Heart left ventricle (tissue), 16 donors: ENCODE results near the gene GPRIN1. TPM values are rescaled to one million over a fixed set of nuclear protein-coding genes. Genes with fewer than 3 reads are reported as not detected.

Experiments used
- ATAC-seq, 4 donors: fragments of 200-7000 bp; cut with Tn5 transposase; one replicate each; pipeline ENCODE4 v1.9.1; 2020 to 2022; ENCODE audit warnings: moderate library complexity in 4 of 4, mild to moderate bottlenecking in 3 of 4, moderate number of reproducible peaks in 1 of 4
- DNase-seq, 5 donors: peaks; one replicate each; pipeline ENCODE4 v3.0.0-alpha.2; 2020
- H3K27ac ChIP-seq, 12 donors: fragments of 200-600 bp; sonication (generic) in 4 of 12; one replicate each; pipeline versions ENCODE4 v1.5.0 to v1.8.0; 2016 to 2022; ENCODE audit warnings: mild to moderate bottlenecking in 2 of 12
- H3K27me3 ChIP-seq, 9 donors: fragments of 200-600 bp; sonication (generic) in 2 of 9; one replicate each; pipeline versions ENCODE4 v1.5.1 to v1.8.0; 2016 to 2022; ENCODE audit warnings: mild to moderate bottlenecking in 3 of 9
- H3K36me3 ChIP-seq, 9 donors: fragments of 200-600 bp; sonication (generic) in 2 of 9; one replicate each; pipeline versions ENCODE4 v1.5.0 to v1.8.0; 2018 to 2022; ENCODE audit warnings: mild to moderate bottlenecking in 2 of 9
- H3K4me1 ChIP-seq, 12 donors: fragments of 200-600 bp; sonication (generic) in 4 of 12; one replicate each; pipeline versions ENCODE4 v1.5.0 to v1.8.0; 2016 to 2022; ENCODE audit warnings: mild to moderate bottlenecking in 3 of 12
- H3K4me3 ChIP-seq, 12 donors: fragments of 200-600 bp; sonication (generic) in 4 of 12; one replicate each; pipeline versions ENCODE4 v1.5.0 to v1.8.0; 2017 to 2022; ENCODE audit warnings: mild to moderate bottlenecking in 9 of 12, moderate library complexity in 4 of 12
- H3K9me3 ChIP-seq, 12 donors: fragments of 200-600 bp; sonication (generic) in 4 of 12; one replicate each; pipeline versions ENCODE4 v1.5.0 to v1.8.0; 2016 to 2022; ENCODE audit warnings: mild to moderate bottlenecking in 1 of 12
- CTCF ChIP-seq, 12 donors: fragments of 200-600 bp; sonication (generic) in 4 of 12; IDR thresholded peaks; one replicate each; pipeline versions ENCODE4 v1.5.0 to v1.8.0; 2018 to 2022; ENCODE audit warnings: antibody characterized with exemption in 12 of 12, mild to moderate bottlenecking in 5 of 12
- POLR2A ChIP-seq, 2 donors: fragments of 450-650 bp; IDR thresholded peaks; one replicate each; pipeline ENCODE4 v1.6.1; 2017; ENCODE audit warnings: antibody characterized with exemption in 2 of 2, mild to moderate bottlenecking in 2 of 2, moderate library complexity in 2 of 2
- WGBS, 4 donors: extraction: QIAGEN DNeasy Blood & Tissue Kit in 2 of 4; methylation state at CpG; one replicate each; pipeline versions ENCODE4 v1.1.5 to v1.1.7; 2013 to 2018; 5-methylcytosine and 5-hydroxymethylcytosine counted together
- intact Hi-C, 10 donors: fragments of 100-400 bp; cut with DNase I; formaldehyde crosslinking; loops; one replicate each; pipeline versions ENCODE4 v1.11.1 to v1.14.2; 2022
- polyA plus RNA-seq, 2 donors: library from polyadenylated mRNA; stranded (reverse); fragments of 200-250 nt; gene quantifications; one replicate each; pipeline ENCODE4 v1.2.3, GENCODE V29; 2013
- total RNA-seq, 9 donors: library from RNA; depleted of rRNA in 2 of 9; stranded (reverse); fragments of >200 nt in 2 of 9; fragmentation: NEBNext Ultra II Directional in 3 of 9; extraction: Animal tissue kit (Norgen Biotek cat#: 25700) in 3 of 9; gene quantifications; one replicate each; pipeline versions ENCODE4 v1.1.0 to v1.2.4, GENCODE V29; 2016 to 2023
- donor health status: ischemic (EF 13 %, LVEDD 7.1; RV severe dilation, severe dysfunction).
- donor health status: healthy with polysubstance abuse.
- donor health status: DM: no; HTN: yes; CAD: no.
- donor health status: DM: no; HTN: no; CAD: no.
- donor health status: ischemic (EF 25% LVEDD 6.9; RV normal size, moderate dysfunction).
- donor health status: ischemic (EF 25% LVEDD 5.7; RV mildly dilated, moderate dysfunction).
- donor health status: healthy.
- donor health status: DM: yes; HTN: yes; CAD: no.
- donor health status: ischemic (EF 35%, LVEDD 5.7; RV mildly dilated, moderate dysfunction).
- donor health status: nonischemic (EF 11% LVEDD 7.7; RV severe dilation, severe dysfunction).
- donor health status: DM: yes; HTN: yes; CAD: no.
- donor health status: PGD.
- donor health status: ischemic (EF 29% LVEDD 5.4; RV normal size, mild dysfunction).
- donor health status: nonischemic (EF 23%, LVEDD 6.1; RV moderate dilation, normal function).

Gene GPRIN1
- total and polyA plus RNA-seq, 11 donors, result 0.15 to 1.9 (median 0.36) TPM

- DNase-seq (no peak), ATAC-seq (no peak)
- 88 to 92% (median 91%) methylated on average over 12 to 18 of the region's 18 CpGs for WGBS, 4 donors
- no peaks in the 10 kb centered on the region for H3K9me3 ChIP-seq
- H3K4me1 ChIP-seq, result peaks cover 0 to 27% (median 7%) of the 10 kb centered on the region in 12 donors
- no peak for TF ChIP-seq CTCF (IDR thresholded peaks at IDR 0.05)
- no peak for TF ChIP-seq POLR2A (IDR thresholded peaks at IDR 0.05)
- no peak overlapping the region for H3K4me3 ChIP-seq
- H3K27ac ChIP-seq, result no peak overlapping the region
- H3K27me3 ChIP-seq, result no peaks in the 10 kb centered on the region
- intact Hi-C loops, result loop anchor here in 1 of 10 donors (10.0 kb wide), 1 partner anchor 239 kb away; the partner anchor contains the start of gene CLTB
- peaks cover 0 to 45% (median 26%) of the 10 kb centered on the region in 9 donors for H3K36me3 ChIP-seq
Measured at GRCh38 chr5:176653401-176654385, 43.7 kb upstream of the GPRIN1 start.

DNA sequence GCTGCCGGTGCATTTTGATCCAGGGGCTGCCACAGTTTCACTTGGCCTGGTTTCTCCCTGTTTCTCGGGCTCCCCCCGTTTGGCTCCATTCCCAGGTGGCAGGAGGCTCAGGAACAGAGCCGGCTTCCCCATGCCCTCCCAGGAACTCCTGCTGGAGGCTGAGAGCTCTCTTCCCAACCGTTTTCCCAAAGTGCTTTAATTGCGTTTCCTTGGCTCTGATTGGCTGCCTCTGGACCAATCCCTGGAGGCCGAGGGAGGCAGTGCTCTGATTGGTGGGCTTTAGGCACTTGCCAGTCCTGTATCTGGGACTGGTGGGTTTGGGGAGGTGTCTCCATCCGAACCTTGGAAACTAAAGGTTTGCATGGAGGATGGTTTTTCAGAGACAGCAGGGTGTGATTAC is 42.2 kb upstream of the GPRIN1 start:
- DNase-seq, result no peak
- Histone ChIP-seq H3K27ac (no peak overlapping the region), H3K27me3 (no peaks in the 10 kb centered on the region), H3K36me3 (peaks cover 0 to 40% (median 20%) of the 10 kb centered on the region in 9 donors), H3K9me3 (no peaks in the 10 kb centered on the region), H3K4me1 (peaks cover 0 to 25% (median 11%) of the 10 kb centered on the region in 12 donors), H3K4me3 (no peak overlapping the region)
- 71 to 76% (median 72%) methylated on average over 8 of the region's 8 CpGs for WGBS, 4 donors
- intact Hi-C loops, result loop anchor here in 1 of 10 donors (10.0 kb wide), 1 partner anchor 237 kb away; the partner anchor contains the start of gene CLTB
- ATAC-seq, result no peak
- TF ChIP-seq CTCF (IDR thresholded peaks at IDR 0.05) (no peak), POLR2A (IDR thresholded peaks at IDR 0.05) (no peak)

DNA sequence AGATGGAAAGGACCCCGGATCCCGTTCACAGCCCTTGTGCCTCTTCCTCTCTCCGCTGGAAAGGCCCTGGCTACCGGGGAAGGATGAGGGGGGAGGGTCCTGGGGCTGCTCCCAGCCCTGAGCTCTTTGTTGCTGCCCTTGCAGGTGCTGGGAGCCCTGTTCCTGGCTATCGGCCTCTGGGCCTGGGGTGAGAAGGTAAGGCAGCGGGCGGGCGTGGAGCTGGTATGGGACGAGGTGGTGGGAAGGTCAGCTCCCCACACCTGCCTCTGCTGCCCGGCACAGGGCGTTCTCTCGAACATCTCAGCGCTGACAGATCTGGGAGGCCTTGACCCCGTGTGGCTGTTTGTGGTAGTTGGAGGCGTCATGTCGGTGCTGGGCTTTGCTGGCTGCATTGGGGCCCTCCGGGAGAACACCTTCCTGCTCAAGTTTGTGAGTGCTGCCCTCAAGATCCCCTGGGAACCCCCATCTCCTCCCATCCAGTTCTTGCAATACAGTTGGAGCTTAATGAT is 41.6 kb upstream of the GPRIN1 start:
- no peak for DNase-seq
- no peak for ATAC-seq
- Histone ChIP-seq H3K36me3 (peaks cover 0 to 33% (median 20%) of the 10 kb centered on the region in 9 donors), H3K27me3 (no peaks in the 10 kb centered on the region), H3K9me3 (no peaks in the 10 kb centered on the region), H3K27ac (no peak overlapping the region), H3K4me3 (no peak overlapping the region), H3K4me1 (peaks cover 0 to 28% (median 13%) of the 10 kb centered on the region in 12 donors)
- TF ChIP-seq CTCF (IDR thresholded peaks at IDR 0.05), result no peak
- TF ChIP-seq POLR2A (IDR thresholded peaks at IDR 0.05), result no peak
- 88 to 90% (median 89%) methylated on average over 17 of the region's 17 CpGs for WGBS, 4 donors
- intact Hi-C loops, result loop anchor here in 1 of 10 donors (10.0 kb wide), 1 partner anchor 237 kb away; the partner anchor contains the start of gene CLTB

- TF ChIP-seq POLR2A (IDR thresholded peaks at IDR 0.05) (no peak), CTCF (IDR thresholded peaks at IDR 0.05) (no peak)
- Histone ChIP-seq H3K9me3 (no peaks in the 10 kb centered on the region), H3K4me3 (no peak overlapping the region), H3K36me3 (peaks cover 0 to 26% (median 19%) of the 10 kb centered on the region in 9 donors), H3K27ac (no peak overlapping the region), H3K4me1 (peaks cover 0 to 32% (median 14%) of the 10 kb centered on the region in 12 donors), H3K27me3 (no peaks in the 10 kb centered on the region)
- ATAC-seq (no peak), DNase-seq (no peak)
- 78 to 82% (median 80%) methylated on average over 8 of the region's 8 CpGs for WGBS, 4 donors
- intact Hi-C loops, result loop anchor here in 1 of 10 donors (10.0 kb wide), 1 partner anchor 236 kb away; the partner anchor contains the start of gene CLTB
Measured at GRCh38 chr5:176650354-176650884, 40.5 kb upstream of the GPRIN1 start.
